SK-N-SH (cell line): Measurements from ENCODE around the gene CCDC69. TPM values are rescaled to one million over a fixed set of nuclear protein-coding genes. Genes with fewer than 3 reads are reported as not detected.
"Not testable (repeated sequence)": the region's sequence is repeated elsewhere in the genome, so short reads cannot be mapped to it uniquely, and the experiment has no call there.

Experiments used
- CTCF ChIA-PET: fragments of 300-600, 350-600 bp; formaldehyde crosslinking; extraction: SDS; loops from one replicate; lab custom pipeline; 2021; lab: Yijun Ruan, JAX
- POLR2A ChIA-PET: fragments of 350-600 bp; sonication (Branson Sonifier 250); formaldehyde crosslinking; extraction: SDS; loops from one replicate; lab custom pipeline; 2020; ENCODE audit warnings: antibody characterized with exemption, inconsistent platforms; lab: Yijun Ruan, JAX
- DNase-seq: peaks from one replicate; pipeline ENCODE4 v3.0.0; 2012
- H2AFZ ChIP-seq: fragments of 200-600 bp; sonication (generic); 2 replicates; pipeline ENCODE4 v1.8.1; 2016; ENCODE audit warnings: antibody characterized with exemption, mild to moderate bottlenecking, low read depth
- H3F3A ChIP-seq: fragments of 200-600 bp; sonication (generic); replicated peaks from 2 replicates; pipeline ENCODE3; 2016; ENCODE audit warnings: antibody characterized with exemption, mild to moderate bottlenecking; ENCODE audit not compliant: insufficient read depth
- H3K27ac ChIP-seq, 2 experiments: fragments of 200-500 bp in 1 of 2; fragments of 200-600 bp in 1 of 2; sonication (Bioruptor generic) in 1 of 2; sonication (generic), shearing (Covaris generic) in 1 of 2; 2 replicates each; pipeline versions ENCODE4 v1.5.1 to v1.6.1; 2014 to 2016; ENCODE audit warnings: low read depth in 2 of 2, inconsistent platforms in 1 of 2, low read length in 1 of 2, mild to moderate bottlenecking in 1 of 2, mixed read lengths in 1 of 2
- H3K27me3 ChIP-seq: fragments of 200-600 bp; sonication (generic), shearing (Covaris generic); 2 replicates; pipeline ENCODE4 v1.6.1; 2016; ENCODE audit warnings: mixed run types; ENCODE audit not compliant: insufficient read depth
- H3K36me3 ChIP-seq, 2 experiments: fragments of 200-500 bp in 1 of 2; fragments of 200-600 bp in 1 of 2; sonication (Bioruptor generic) in 1 of 2; sonication (generic) in 1 of 2; replicated peaks in 1 of 2; 2 replicates each; pipeline versions ENCODE3 to v1.5.1; 2014 to 2016; ENCODE audit warnings: low read length in 1 of 2, mild to moderate bottlenecking in 1 of 2; ENCODE audit not compliant: insufficient read depth in 2 of 2, control insufficient read depth in 1 of 2
- H3K4me1 ChIP-seq, 2 experiments: fragments of 200-500 bp in 1 of 2; fragments of 200-600 bp in 1 of 2; sonication (Bioruptor generic) in 1 of 2; sonication (generic), shearing (Covaris generic) in 1 of 2; 2 replicates each; pipeline versions ENCODE4 v1.5.1 to v1.6.1; 2014 to 2016; ENCODE audit warnings: low read depth in 1 of 2, low read length in 1 of 2, mixed run types in 1 of 2; ENCODE audit not compliant: insufficient read depth in 2 of 2, control insufficient read depth in 1 of 2
- H3K4me2 ChIP-seq: fragments of 200-600 bp; sonication (generic), shearing (Covaris generic); 2 replicates; pipeline ENCODE4 v1.6.1; 2017; ENCODE audit warnings: mixed run types
- H3K4me3 ChIP-seq, 2 experiments: fragments of 200-500 bp in 1 of 2; fragments of 200-600 bp in 1 of 2; sonication (Bioruptor generic) in 1 of 2; sonication (generic), shearing (Covaris generic) in 1 of 2; 2 replicates each; pipeline versions ENCODE4 v1.5.1 to v1.8.1; 2014 to 2016; ENCODE audit warnings: low read depth in 2 of 2, inconsistent platforms in 1 of 2, low read length in 1 of 2, mild to moderate bottlenecking in 1 of 2, mixed read lengths in 1 of 2, moderate library complexity in 1 of 2
- H3K79me2 ChIP-seq: fragments of 200-600 bp; sonication (generic); 2 replicates; pipeline ENCODE4 v1.8.1; 2017; ENCODE audit warnings: mild to moderate bottlenecking; ENCODE audit not compliant: insufficient read depth
- H3K9ac ChIP-seq: fragments of 200-600 bp; sonication (generic); 2 replicates; pipeline ENCODE4 v1.6.1; 2017; ENCODE audit warnings: mixed run types
- H3K9me2 ChIP-seq: fragments of 200-600 bp; sonication (generic); 2 replicates; pipeline ENCODE4 v1.6.1; 2017; ENCODE audit warnings: mixed run types
- H3K9me3 ChIP-seq: fragments of 200-600 bp; sonication (generic); 2 replicates; pipeline ENCODE4 v1.6.1; 2017; ENCODE audit warnings: mixed run types, mild to moderate bottlenecking, moderate library complexity
- H4K20me1 ChIP-seq: fragments of 200-600 bp; sonication (generic); 2 replicates; pipeline ENCODE4 v1.6.1; 2017; ENCODE audit warnings: mild to moderate bottlenecking, mixed run types; ENCODE audit not compliant: insufficient read depth
- CHD2 ChIP-seq: fragments of 150-350 bp; IDR thresholded peaks from 2 replicates; pipeline ENCODE4 v1.6.1; 2018; ENCODE audit warnings: low read length; ENCODE audit not compliant: partially characterized antibody
- ELF1 ChIP-seq: IDR thresholded peaks from 2 replicates; pipeline ENCODE4 v1.4.0; 2012
- EZH2phosphoT487 ChIP-seq: fragments of 200-600 bp; sonication (generic); IDR thresholded peaks from 2 replicates; pipeline ENCODE4 v1.6.1; 2017; ENCODE audit warnings: low read depth, mixed run types, mild to moderate bottlenecking, antibody characterized with exemption, moderate library complexity, borderline replicate concordance
- GABPA ChIP-seq: IDR thresholded peaks from 2 replicates; pipeline ENCODE4 v1.4.0; 2012; ENCODE audit warnings: low read depth, mild to moderate bottlenecking
- GATA2 ChIP-seq: sonication (generic); formaldehyde crosslinking; IDR thresholded peaks from 2 replicates; pipeline ENCODE4 v1.5.0; 2020; ENCODE audit warnings: mild to moderate bottlenecking, missing genetic modification reagents
- JUND ChIP-seq: IDR thresholded peaks from 2 replicates; pipeline ENCODE4 v1.4.0; 2012
- RFX5 ChIP-seq: IDR thresholded peaks from 2 replicates; pipeline ENCODE4 v1.6.1; 2012; ENCODE audit warnings: mild to moderate bottlenecking, improper control_type of control experiment, low read length
- RXRA ChIP-seq: IDR thresholded peaks from 2 replicates; pipeline ENCODE4 v1.4.0; 2012; ENCODE audit warnings: low read depth, mild to moderate bottlenecking, borderline replicate concordance
- SIN3A ChIP-seq: IDR thresholded peaks from 2 replicates; pipeline ENCODE4 v1.6.1; 2012; ENCODE audit warnings: low read depth, mild to moderate bottlenecking, low read length, moderate library complexity, borderline replicate concordance
- TCF12 ChIP-seq: IDR thresholded peaks from 2 replicates; pipeline ENCODE4 v1.4.0; 2012
- TEAD4 ChIP-seq: IDR thresholded peaks from 2 replicates; pipeline ENCODE4 v1.4.0; 2012; ENCODE audit warnings: mild to moderate bottlenecking, borderline replicate concordance; ENCODE audit not compliant: insufficient read depth
- YY1 ChIP-seq: IDR thresholded peaks from 2 replicates; pipeline ENCODE4 v1.4.0; 2012; ENCODE audit warnings: low read depth, mild to moderate bottlenecking
- whole genome bisulfite sequencing: methylation state at CpG from one replicate; pipeline ENCODE4 v1.1.6; 2017; ENCODE audit warnings: low lambda C conversion rate; 5-methylcytosine and 5-hydroxymethylcytosine counted together
- polyA plus RNA-seq, 3 experiments: library from polyadenylated mRNA; depleted of rRNA; stranded (reverse); fragments of >200 nt; gene quantifications; 2 replicates each; pipeline ENCODE4 v1.2.3, GENCODE V29; 2012
- TF ChIP-seq, protein P1 (sequence below): fragments of 200-600 bp; sonication (generic); IDR thresholded peaks from 2 replicates; pipeline ENCODE4 v1.6.1; 2017; ENCODE audit warnings: antibody characterized with exemption, mild to moderate bottlenecking, moderate library complexity
- TF ChIP-seq, protein P2 (sequence below): fragments of 150-350 bp; IDR thresholded peaks from 2 replicates; pipeline ENCODE4 v1.6.1; 2017; ENCODE audit warnings: antibody characterized with exemption, low read length, low read depth, borderline replicate concordance
- TF ChIP-seq, protein P3 (sequence below): IDR thresholded peaks from 2 replicates; pipeline ENCODE4 v1.4.0; 2012; ENCODE audit warnings: low read depth, borderline replicate concordance
- TF ChIP-seq, protein P4 (sequence below): fragments of 150-350 bp; IDR thresholded peaks from 2 replicates; pipeline ENCODE4 v1.6.1; 2016; ENCODE audit warnings: mild to moderate bottlenecking, low read depth, low read length

The CCDC69 gene
- polyA plus RNA-seq, 1 of the 3 experiments (the other 2 are of a cell fraction): 0.38 TPM

DNA sequence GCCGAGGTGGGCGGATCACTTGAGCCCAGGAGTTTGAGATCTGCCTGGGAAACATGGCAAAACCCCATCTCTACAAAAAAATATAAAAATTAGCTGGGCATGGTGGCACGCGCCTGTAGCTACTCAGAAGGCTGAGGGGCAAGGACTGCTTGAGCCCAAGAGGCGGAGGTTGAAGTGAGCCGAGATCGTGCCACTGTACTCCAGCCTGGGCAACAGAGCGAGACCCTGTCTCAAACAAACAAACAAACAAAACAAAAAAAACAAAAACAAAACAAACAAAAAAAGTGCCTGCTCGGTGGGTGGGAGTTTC lies 26.6 kb downstream of the CCDC69 start:
- H3K4me1 ChIP-seq, H3F3A ChIP-seq, POLR2A ChIA-PET, H3K9ac ChIP-seq, H3K27ac ChIP-seq, DNase-seq, H3K79me2 ChIP-seq, H2AFZ ChIP-seq, H3K4me2 ChIP-seq, H3K9me2 ChIP-seq, H3K36me3 ChIP-seq, H3K27me3 ChIP-seq, H4K20me1 ChIP-seq, H3K9me3 ChIP-seq, H3K4me3 ChIP-seq: not testable (repeated sequence)
- CTCF ChIA-PET: interaction anchor here (1.0 kb wide), 1 partner anchor 44 kb away, joined by 3 read pairs; no protein-coding TSS in a partner anchor
- 70% methylated on average over 9 of the region's 9 CpGs for WGBS

DNA sequence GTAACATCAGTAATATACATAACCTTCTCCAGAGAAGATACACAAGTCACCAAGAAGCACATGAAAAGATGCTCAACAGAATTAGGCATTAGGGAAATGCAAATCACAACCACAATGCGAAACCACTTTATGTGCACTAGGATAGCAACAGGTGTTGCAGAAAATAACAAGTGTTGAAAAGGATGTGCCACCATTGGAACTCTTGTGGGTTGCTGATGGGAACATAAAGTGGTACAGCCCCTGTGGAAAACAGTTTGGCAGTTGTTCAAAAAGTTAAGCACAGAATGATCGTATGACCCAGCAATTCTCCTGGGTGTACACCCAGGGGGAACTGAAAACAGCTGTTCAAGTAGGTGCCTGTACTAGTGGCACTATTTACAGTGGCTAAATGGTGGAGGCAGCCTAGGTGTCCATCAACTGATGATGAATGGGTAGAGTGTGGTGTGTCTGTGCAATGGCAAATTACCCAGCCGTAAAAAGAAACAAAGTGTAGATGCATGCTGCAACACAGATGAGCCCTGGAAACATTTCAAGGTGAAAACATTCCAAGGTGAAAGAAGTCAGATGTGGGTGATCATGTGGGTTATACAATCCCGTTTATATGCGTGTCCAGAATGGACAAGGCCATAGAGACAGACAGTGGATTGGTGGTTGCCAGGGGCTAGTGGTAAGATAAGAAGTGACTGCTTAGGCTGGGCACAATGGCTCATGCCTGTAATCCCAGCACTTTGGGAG lies 27.2 kb downstream of the CCDC69 start:
- H3K79me2 ChIP-seq: no peaks in the 10 kb centered on the region
- CTCF ChIA-PET: interaction anchor here (1.0 kb wide), 1 partner anchor 45 kb away, joined by 3 read pairs; no protein-coding TSS in a partner anchor
- DNase-seq: no peak

DNA sequence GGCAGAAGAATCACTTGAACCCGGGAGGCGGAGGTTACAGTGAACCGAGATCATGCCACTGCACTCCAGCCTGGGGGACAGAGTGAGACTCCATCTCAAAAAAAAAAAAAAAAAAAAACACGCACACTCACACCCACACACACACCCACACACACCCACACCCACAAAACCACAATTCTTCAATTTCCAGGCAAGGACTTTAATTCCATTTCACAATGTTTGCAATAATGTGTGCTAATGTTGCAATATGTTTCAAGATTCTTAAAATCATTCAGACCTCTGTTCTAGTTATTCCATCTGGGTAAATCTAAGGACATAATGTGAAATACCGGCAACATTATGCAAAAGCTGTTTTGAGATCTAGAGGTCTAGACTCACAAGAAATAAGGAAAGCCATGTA lies 28.3 kb downstream of the CCDC69 start:
- Histone ChIP-seq H3F3A (no peaks in the 10 kb centered on the region), H3K9me2 (no peaks in the 10 kb centered on the region), H2AFZ (no peak overlapping the region), H3K9me3 (0 out of 2 replicates have a peak, but pooled peaks cover 5% of the 10 kb centered on the region), H3K27me3 (no peaks in the 10 kb centered on the region; the same call in 1 of the 2 replicates), H3K4me1 (no peaks in the 10 kb centered on the region), H3K27ac (no peak overlapping the region), H3K4me3 (no peak overlapping the region), H3K4me2 (no peak overlapping the region), H4K20me1 (no peaks in the 10 kb centered on the region), H3K9ac (no peak overlapping the region), H3K79me2 (no peaks in the 10 kb centered on the region), H3K36me3 (no peaks in the 10 kb centered on the region)
- CTCF ChIA-PET: no interaction called here
- WGBS: 78% methylated on average over 5 of the region's 5 CpGs
- POLR2A ChIA-PET: no interaction called here
- no peak for DNase-seq
- TF ChIP-seq, protein P1, sequence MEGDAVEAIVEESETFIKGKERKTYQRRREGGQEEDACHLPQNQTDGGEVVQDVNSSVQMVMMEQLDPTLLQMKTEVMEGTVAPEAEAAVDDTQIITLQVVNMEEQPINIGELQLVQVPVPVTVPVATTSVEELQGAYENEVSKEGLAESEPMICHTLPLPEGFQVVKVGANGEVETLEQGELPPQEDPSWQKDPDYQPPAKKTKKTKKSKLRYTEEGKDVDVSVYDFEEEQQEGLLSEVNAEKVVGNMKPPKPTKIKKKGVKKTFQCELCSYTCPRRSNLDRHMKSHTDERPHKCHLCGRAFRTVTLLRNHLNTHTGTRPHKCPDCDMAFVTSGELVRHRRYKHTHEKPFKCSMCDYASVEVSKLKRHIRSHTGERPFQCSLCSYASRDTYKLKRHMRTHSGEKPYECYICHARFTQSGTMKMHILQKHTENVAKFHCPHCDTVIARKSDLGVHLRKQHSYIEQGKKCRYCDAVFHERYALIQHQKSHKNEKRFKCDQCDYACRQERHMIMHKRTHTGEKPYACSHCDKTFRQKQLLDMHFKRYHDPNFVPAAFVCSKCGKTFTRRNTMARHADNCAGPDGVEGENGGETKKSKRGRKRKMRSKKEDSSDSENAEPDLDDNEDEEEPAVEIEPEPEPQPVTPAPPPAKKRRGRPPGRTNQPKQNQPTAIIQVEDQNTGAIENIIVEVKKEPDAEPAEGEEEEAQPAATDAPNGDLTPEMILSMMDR: no peak
- TF ChIP-seq CHD2: no peak
- no peak for TF ChIP-seq TCF12
- TF ChIP-seq ELF1: no peak
- no peak for TF ChIP-seq RFX5
- TF ChIP-seq, protein P2, sequence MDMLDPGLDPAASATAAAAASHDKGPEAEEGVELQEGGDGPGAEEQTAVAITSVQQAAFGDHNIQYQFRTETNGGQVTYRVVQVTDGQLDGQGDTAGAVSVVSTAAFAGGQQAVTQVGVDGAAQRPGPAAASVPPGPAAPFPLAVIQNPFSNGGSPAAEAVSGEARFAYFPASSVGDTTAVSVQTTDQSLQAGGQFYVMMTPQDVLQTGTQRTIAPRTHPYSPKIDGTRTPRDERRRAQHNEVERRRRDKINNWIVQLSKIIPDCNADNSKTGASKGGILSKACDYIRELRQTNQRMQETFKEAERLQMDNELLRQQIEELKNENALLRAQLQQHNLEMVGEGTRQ: no peak
- no peak for TF ChIP-seq RXRA
- TF ChIP-seq TEAD4: no peak
- TF ChIP-seq GABPA: no peak
- no peak for TF ChIP-seq SIN3A
- no peak for TF ChIP-seq GATA2 (CRISPR knock-in tag)

More for the DNA sequence above, 27.2 kb downstream of the CCDC69 start:
- no peak overlapping the region for H2AFZ ChIP-seq
- no peaks in the 10 kb centered on the region for H3F3A ChIP-seq
- no peaks in the 10 kb centered on the region for H4K20me1 ChIP-seq
- H3K4me1 ChIP-seq: no peaks in the 10 kb centered on the region
- TF ChIP-seq YY1 (no peak), JUND (no peak), EZH2phosphoT487 (no peak), GATA2 (CRISPR knock-in tag) (no peak)
- TF ChIP-seq, protein P3, sequence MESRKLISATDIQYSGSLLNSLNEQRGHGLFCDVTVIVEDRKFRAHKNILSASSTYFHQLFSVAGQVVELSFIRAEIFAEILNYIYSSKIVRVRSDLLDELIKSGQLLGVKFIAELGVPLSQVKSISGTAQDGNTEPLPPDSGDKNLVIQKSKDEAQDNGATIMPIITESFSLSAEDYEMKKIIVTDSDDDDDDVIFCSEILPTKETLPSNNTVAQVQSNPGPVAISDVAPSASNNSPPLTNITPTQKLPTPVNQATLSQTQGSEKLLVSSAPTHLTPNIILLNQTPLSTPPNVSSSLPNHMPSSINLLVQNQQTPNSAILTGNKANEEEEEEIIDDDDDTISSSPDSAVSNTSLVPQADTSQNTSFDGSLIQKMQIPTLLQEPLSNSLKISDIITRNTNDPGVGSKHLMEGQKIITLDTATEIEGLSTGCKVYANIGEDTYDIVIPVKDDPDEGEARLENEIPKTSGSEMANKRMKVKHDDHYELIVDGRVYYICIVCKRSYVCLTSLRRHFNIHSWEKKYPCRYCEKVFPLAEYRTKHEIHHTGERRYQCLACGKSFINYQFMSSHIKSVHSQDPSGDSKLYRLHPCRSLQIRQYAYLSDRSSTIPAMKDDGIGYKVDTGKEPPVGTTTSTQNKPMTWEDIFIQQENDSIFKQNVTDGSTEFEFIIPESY: no peak
- TF ChIP-seq, protein P4, sequence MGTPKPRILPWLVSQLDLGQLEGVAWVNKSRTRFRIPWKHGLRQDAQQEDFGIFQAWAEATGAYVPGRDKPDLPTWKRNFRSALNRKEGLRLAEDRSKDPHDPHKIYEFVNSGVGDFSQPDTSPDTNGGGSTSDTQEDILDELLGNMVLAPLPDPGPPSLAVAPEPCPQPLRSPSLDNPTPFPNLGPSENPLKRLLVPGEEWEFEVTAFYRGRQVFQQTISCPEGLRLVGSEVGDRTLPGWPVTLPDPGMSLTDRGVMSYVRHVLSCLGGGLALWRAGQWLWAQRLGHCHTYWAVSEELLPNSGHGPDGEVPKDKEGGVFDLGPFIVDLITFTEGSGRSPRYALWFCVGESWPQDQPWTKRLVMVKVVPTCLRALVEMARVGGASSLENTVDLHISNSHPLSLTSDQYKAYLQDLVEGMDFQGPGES: no peak
- no peaks in the 10 kb centered on the region for H3K9me2 ChIP-seq
- no peak overlapping the region for H3K9ac ChIP-seq
- H3K4me2 ChIP-seq: no peak overlapping the region
- H3K4me3 ChIP-seq: no peak overlapping the region
- 71% methylated on average over 5 of the region's 5 CpGs for WGBS
- H3K9me3 ChIP-seq: no peaks in the 10 kb centered on the region
- H3K36me3 ChIP-seq: no peaks in the 10 kb centered on the region
- POLR2A ChIA-PET: no interaction called here
- no peak overlapping the region for H3K27ac ChIP-seq
- no peaks in the 10 kb centered on the region; the same call in 1 of the 2 replicates for H3K27me3 ChIP-seq
